Tibial nerve (tissue), 4 donors: ENCODE measurements around the gene HAL. TPM values are rescaled to one million over a fixed set of nuclear protein-coding genes. Genes with fewer than 3 reads are reported as not detected.
A peak's percentile ranks its signal among the peaks of the same experiment; 100 is the strongest.

Source experiments
- DNase-seq, 2 donors: peaks; one replicate each; pipeline ENCODE4 v3.0.0-alpha.2; 2019; ENCODE audit warnings: low spot score in 2 of 2
- H3K27ac ChIP-seq, 4 donors: fragments of 200-600 bp; sonication (generic) in 3 of 4; one replicate each; pipeline ENCODE4 v1.5.1; 2017 to 2019; ENCODE audit warnings: mild to moderate bottlenecking in 1 of 4
- H3K27me3 ChIP-seq, 2 donors: fragments of 200-600 bp; sonication (generic) in 1 of 2; one replicate each; pipeline versions ENCODE4 v1.5.1 to v1.6.0; 2017 to 2019
- H3K36me3 ChIP-seq, 3 donors: fragments of 200-600 bp; sonication (generic); one replicate each; pipeline ENCODE4 v1.5.1; 2018 to 2019
- H3K4me1 ChIP-seq, 4 donors: fragments of 200-600 bp; sonication (generic) in 3 of 4; one replicate each; pipeline ENCODE4 v1.5.1; 2017 to 2019
- H3K4me3 ChIP-seq, 4 donors: fragments of 200-600 bp; sonication (generic) in 3 of 4; one replicate each; pipeline ENCODE4 v1.5.1; 2017 to 2019; ENCODE audit warnings: mild to moderate bottlenecking in 1 of 4, moderate library complexity in 1 of 4
- H3K9me3 ChIP-seq, 4 donors: fragments of 200-600 bp; sonication (generic) in 3 of 4; one replicate each; pipeline ENCODE4 v1.5.1; 2017 to 2019
- EP300 ChIP-seq, 2 donors: sonication (generic); formaldehyde crosslinking; IDR thresholded peaks; one replicate each; pipeline ENCODE4 v1.6.1; 2017; ENCODE audit warnings: antibody characterized with exemption in 2 of 2, mild to moderate bottlenecking in 1 of 2
- POLR2A ChIP-seq, 2 donors: fragments of 450-650 bp; IDR thresholded peaks; one replicate each; pipeline ENCODE4 v1.6.1; 2017; ENCODE audit warnings: antibody characterized with exemption in 2 of 2, mild to moderate bottlenecking in 2 of 2, moderate library complexity in 2 of 2
- WGBS, 2 donors: methylation state at CpG; one replicate each; pipeline ENCODE4 v1.1.5; 2018; 5-methylcytosine and 5-hydroxymethylcytosine counted together
- total RNA-seq, 4 donors: library from RNA; depleted of rRNA; stranded (reverse); fragments of >200 nt; gene quantifications; one replicate each; pipeline ENCODE4 v1.1.0, GENCODE V29; 2016
- TF ChIP-seq, protein P1 (sequence below), 5 experiments: fragments of 200-600 bp in 3 of 5; fragments of 450-650 bp in 2 of 5; sonication (generic) in 3 of 5; IDR thresholded peaks; one replicate each; pipeline ENCODE4 v1.5.1; 2016 to 2019; ENCODE audit warnings: antibody characterized with exemption in 5 of 5, mild to moderate bottlenecking in 3 of 5, moderate library complexity in 2 of 5

The HAL gene
- total RNA-seq, 4 donors from 2014 or later: 0.20 to 1.5 (median 0.32) TPM

DNA sequence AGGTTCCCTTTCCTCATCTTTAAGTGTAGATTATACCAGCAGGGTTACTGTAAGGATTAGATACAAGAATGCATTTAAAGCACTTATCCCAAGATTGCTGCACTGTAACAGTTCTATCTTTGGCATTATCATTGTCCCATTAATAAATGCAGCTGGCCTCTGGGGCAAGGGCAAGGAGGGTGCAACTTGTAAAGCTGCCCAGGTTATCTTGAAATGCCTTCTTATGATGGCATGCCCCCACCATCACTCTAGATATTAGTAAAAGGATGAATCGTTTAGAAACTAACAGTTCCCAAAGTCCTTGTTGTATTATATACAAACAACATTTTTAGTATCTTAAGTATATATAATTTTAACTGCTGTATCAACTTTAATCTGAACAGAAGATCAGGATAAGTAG, 32.4 kb upstream of the HAL start:
- Histone ChIP-seq H3K27me3 (no peaks in the 10 kb centered on the region), H3K4me1 (peaks cover 0 to 21% (median 3%) of the 10 kb centered on the region in 4 donors), H3K27ac (no peak overlapping the region), H3K9me3 (no peaks in the 10 kb centered on the region), H3K36me3 (peaks cover 0 to 51% (median 5%) of the 10 kb centered on the region in 3 donors), H3K4me3 (no peak overlapping the region)
- 82 to 97% methylated on average over 1 of the region's 1 CpG for WGBS, 2 donors
- TF ChIP-seq POLR2A (IDR thresholded peaks at IDR 0.05) (no peak), EP300 (IDR thresholded peaks at IDR 0.05) (no peak)
- TF ChIP-seq, protein P1, sequence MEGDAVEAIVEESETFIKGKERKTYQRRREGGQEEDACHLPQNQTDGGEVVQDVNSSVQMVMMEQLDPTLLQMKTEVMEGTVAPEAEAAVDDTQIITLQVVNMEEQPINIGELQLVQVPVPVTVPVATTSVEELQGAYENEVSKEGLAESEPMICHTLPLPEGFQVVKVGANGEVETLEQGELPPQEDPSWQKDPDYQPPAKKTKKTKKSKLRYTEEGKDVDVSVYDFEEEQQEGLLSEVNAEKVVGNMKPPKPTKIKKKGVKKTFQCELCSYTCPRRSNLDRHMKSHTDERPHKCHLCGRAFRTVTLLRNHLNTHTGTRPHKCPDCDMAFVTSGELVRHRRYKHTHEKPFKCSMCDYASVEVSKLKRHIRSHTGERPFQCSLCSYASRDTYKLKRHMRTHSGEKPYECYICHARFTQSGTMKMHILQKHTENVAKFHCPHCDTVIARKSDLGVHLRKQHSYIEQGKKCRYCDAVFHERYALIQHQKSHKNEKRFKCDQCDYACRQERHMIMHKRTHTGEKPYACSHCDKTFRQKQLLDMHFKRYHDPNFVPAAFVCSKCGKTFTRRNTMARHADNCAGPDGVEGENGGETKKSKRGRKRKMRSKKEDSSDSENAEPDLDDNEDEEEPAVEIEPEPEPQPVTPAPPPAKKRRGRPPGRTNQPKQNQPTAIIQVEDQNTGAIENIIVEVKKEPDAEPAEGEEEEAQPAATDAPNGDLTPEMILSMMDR (IDR thresholded peaks at IDR 0.05): no peak
- DNase-seq: no peak

- DNase-seq: no peak
- Histone ChIP-seq H3K9me3 (no peaks in the 10 kb centered on the region), H3K27ac (no peak overlapping the region), H3K4me3 (no peak overlapping the region), H3K36me3 (peaks cover 0 to 73% (median 5%) of the 10 kb centered on the region in 3 donors), H3K27me3 (no peaks in the 10 kb centered on the region), H3K4me1 (peaks cover 0 to 7% (median 0%) of the 10 kb centered on the region in 4 donors)
- TF ChIP-seq EP300 (IDR thresholded peaks at IDR 0.05) (no peak), POLR2A (IDR thresholded peaks at IDR 0.05) (no peak)
- TF ChIP-seq, protein P1 (IDR thresholded peaks at IDR 0.05): no peak
- whole genome bisulfite sequencing, 2 donors: 63 to 64% methylated on average over 1 of the region's 1 CpG
These were observed 30.2 kb upstream of the HAL start for GRCh38 chr12:96026331-96026730.

DNA sequence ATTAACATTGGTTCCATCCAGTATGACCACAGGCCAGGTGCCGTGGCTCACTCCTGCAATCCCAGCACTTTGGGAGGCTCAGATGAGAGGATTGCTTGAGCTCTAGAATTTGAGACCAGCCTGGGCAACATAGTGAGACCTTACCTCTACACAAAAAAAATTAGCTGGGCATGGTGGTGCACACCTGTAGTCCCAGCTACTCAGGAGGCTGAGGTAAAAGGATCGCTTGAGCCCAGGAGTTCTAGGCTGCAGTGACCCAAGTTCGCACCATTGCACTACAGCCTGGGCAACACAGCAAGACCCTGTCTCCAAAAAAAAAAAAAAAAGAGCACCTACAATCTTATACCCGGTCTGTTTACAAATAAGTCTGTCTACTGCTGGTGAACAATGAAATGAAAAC, 29.4 kb upstream of the HAL start:
- Histone ChIP-seq H3K36me3 (peaks cover 0 to 81% (median 5%) of the 10 kb centered on the region in 3 donors), H3K27me3 (no peaks in the 10 kb centered on the region), H3K27ac (no peak overlapping the region), H3K4me3 (no peak overlapping the region), H3K4me1 (peaks cover 0 to 7% (median 0%) of the 10 kb centered on the region in 4 donors), H3K9me3 (no peaks in the 10 kb centered on the region)
- DNase-seq: no peak
- 97 to 99% methylated on average over 4 of the region's 4 CpGs for WGBS, 2 donors
- TF ChIP-seq POLR2A (IDR thresholded peaks at IDR 0.05): no peak
- TF ChIP-seq, protein P1 (IDR thresholded peaks at IDR 0.05): no peak
- TF ChIP-seq EP300 (IDR thresholded peaks at IDR 0.05): no peak

- H3K4me3 ChIP-seq: no peak overlapping the region
- H3K9me3 ChIP-seq: no peaks in the 10 kb centered on the region
- H3K27ac ChIP-seq: no peak overlapping the region
- peaks cover 0 to 92% (median 5%) of the 10 kb centered on the region in 3 donors for H3K36me3 ChIP-seq
- TF ChIP-seq, protein P1 (IDR thresholded peaks at IDR 0.05): no peak
- no peak for TF ChIP-seq EP300 (IDR thresholded peaks at IDR 0.05)
- no peak for TF ChIP-seq POLR2A (IDR thresholded peaks at IDR 0.05)
- H3K27me3 ChIP-seq: no peaks in the 10 kb centered on the region
- 82% methylated on average over 3 of the region's 3 CpGs for WGBS, 2 donors
- DNase-seq: no peak
- H3K4me1 ChIP-seq: no peaks in the 10 kb centered on the region
These were observed 24.3 kb upstream of the HAL start for GRCh38 chr12:96020314-96021003.

- 74 to 77% methylated on average over 5 of the region's 5 CpGs for WGBS, 2 donors
- Histone ChIP-seq H3K4me3 (no peak overlapping the region), H3K4me1 (no peaks in the 10 kb centered on the region), H3K27me3 (no peaks in the 10 kb centered on the region), H3K9me3 (no peaks in the 10 kb centered on the region), H3K27ac (no peak overlapping the region), H3K36me3 (peaks cover 0 to 87% (median 13%) of the 10 kb centered on the region in 3 donors)
- no peak for DNase-seq
- TF ChIP-seq, protein P1 (IDR thresholded peaks at IDR 0.05): peak in 1 of 5 experiments; percentile 16
- TF ChIP-seq EP300 (IDR thresholded peaks at IDR 0.05) (no peak), POLR2A (IDR thresholded peaks at IDR 0.05) (no peak)
These were observed 19.5 kb upstream of the HAL start for GRCh38 chr12:96015672-96016071.
